Hepatocyte (in vitro differentiated cells): ENCODE results near the gene TMEM185A.
"Not testable (repeated sequence)": the region's sequence is repeated elsewhere in the genome, so short reads cannot be mapped to it uniquely, and the experiment has no call there.

Source experiments
- CTCF ChIP-seq: fragments of 200-600 bp; sonication (generic); IDR thresholded peaks from 2 replicates; pipeline ENCODE4 v1.5.1; 2016; ENCODE audit warnings: antibody characterized with exemption, mild to moderate bottlenecking; ENCODE audit not compliant: poor library complexity
- EZH2 ChIP-seq: fragments of 200-600 bp; sonication (generic); IDR thresholded peaks from 2 replicates; pipeline ENCODE4 v1.6.1; 2016; ENCODE audit warnings: antibody characterized with exemption, mild to moderate bottlenecking, borderline replicate concordance
- EZH2phosphoT487 ChIP-seq: fragments of 200-600 bp; sonication (generic); IDR thresholded peaks from one replicate; pipeline ENCODE4 v1.6.1; 2018; ENCODE audit warnings: antibody characterized with exemption, mild to moderate bottlenecking, low read depth, moderate library complexity; ENCODE audit not compliant: unreplicated experiment, severe bottlenecking

- not testable (repeated sequence) for TF ChIP-seq CTCF, EZH2, EZH2phosphoT487
Observed at GRCh38 chrX:149551245-149551938, 80.2 kb downstream of the TMEM185A start.
